Natural killer cell (primary cell): ENCODE measurements around the gene DUSP15. TPM values are rescaled to one million over a fixed set of nuclear protein-coding genes. Genes with fewer than 3 reads are reported as not detected.

Source experiments
- ATAC-seq, 3 donors: fragments of 150-1000 bp in 2 of 3; fragments of 200-7000 bp in 1 of 3; cut with Tn5 transposase; 1 replicate in 1 of 3; 2 replicates in 2 of 3; pipeline ENCODE4 v1.10.0; 2021; ENCODE audit warnings: mild to moderate bottlenecking in 2 of 3, moderate library complexity in 2 of 3
- DNase-seq, 2 donors: peaks; one replicate each; pipeline versions ENCODE4 v3.0.0 to v3.0.0-alpha.2; 2013 to 2021; ENCODE audit warnings: mixed read lengths in 1 of 2
- H3K27ac ChIP-seq: one replicate; pipeline ENCODE4 v1.5.1; 2013; ENCODE audit warnings: mild to moderate bottlenecking, low read length
- H3K27me3 ChIP-seq: one replicate; pipeline ENCODE4 v1.6.1; 2013; ENCODE audit warnings: low read length; ENCODE audit not compliant: control insufficient read depth, insufficient read depth
- H3K36me3 ChIP-seq: one replicate; pipeline ENCODE4 v1.6.1; 2013; ENCODE audit warnings: low read length; ENCODE audit not compliant: control insufficient read depth, insufficient read depth
- H3K4me1 ChIP-seq: one replicate; pipeline ENCODE4 v1.6.1; 2013; ENCODE audit warnings: low read length; ENCODE audit not compliant: control insufficient read depth, insufficient read depth
- H3K4me3 ChIP-seq: one replicate; pipeline ENCODE4 v1.5.1; 2013; ENCODE audit warnings: low read length
- H3K9me3 ChIP-seq: one replicate; pipeline ENCODE4 v1.6.1; 2013; ENCODE audit warnings: low read length; ENCODE audit not compliant: control insufficient read depth, insufficient read depth
- H3K27ac Mint-ChIP-seq, 2 donors: one replicate each; pipeline ENCODE4 v1.8.0; 2022; ENCODE audit warnings: mild to moderate bottlenecking in 2 of 2, mixed read lengths in 2 of 2, moderate library complexity in 1 of 2
- H3K27me3 Mint-ChIP-seq, 2 donors: one replicate each; pipeline ENCODE4 v1.8.0; 2022; ENCODE audit warnings: low read depth in 2 of 2, mixed read lengths in 2 of 2
- H3K36me3 Mint-ChIP-seq: one replicate; pipeline ENCODE4 v1.8.0; 2022; ENCODE audit warnings: mixed read lengths
- H3K4me1 Mint-ChIP-seq, 2 donors: one replicate each; pipeline ENCODE4 v1.8.0; 2022; ENCODE audit warnings: mixed read lengths in 2 of 2
- H3K4me3 Mint-ChIP-seq: one replicate; pipeline ENCODE4 v1.8.0; 2022; ENCODE audit warnings: mild to moderate bottlenecking, moderate library complexity, mixed read lengths
- H3K9me3 Mint-ChIP-seq, 2 donors: one replicate each; pipeline ENCODE4 v1.8.0; 2022; ENCODE audit warnings: mixed read lengths in 2 of 2
- CTCF ChIP-seq: fragments of 200-600 bp; IDR thresholded peaks from one replicate; pipeline ENCODE4 v1.8.0; 2022; ENCODE audit warnings: antibody characterized with exemption
- WGBS: methylation state at CpG from one replicate; pipeline ENCODE4 v1.1.7; 2013; ENCODE audit warnings: missing lambda C conversion rate; ENCODE audit not compliant: insufficient coverage; 5-methylcytosine and 5-hydroxymethylcytosine counted together
- intact Hi-C: fragments of 100-400 bp; cut with micrococcal nuclease; formaldehyde crosslinking; loops from one replicate; pipeline ENCODE4 v1.14.2; 2022
- total RNA-seq, 4 donors: library from RNA; stranded (reverse); fragments of 120-200 nt in 1 of 4; gene quantifications; one replicate each; pipeline versions ENCODE4 v1.2.3 to v1.2.4, GENCODE V29; 2013 to 2022

Gene DUSP15
- total RNA-seq, 3 donors from 2014 or later (not counting 1 experiment from before 2014, with no cell fraction given): not detected

- no peaks in the 10 kb centered on the region for H3K36me3 Mint-ChIP-seq
- no peaks in the 10 kb centered on the region for H3K36me3 ChIP-seq
- no peak for TF ChIP-seq CTCF
- peaks cover 0 to 6% of the 10 kb centered on the region in 2 donors for H3K4me1 Mint-ChIP-seq
- DNase-seq: no peak
- H3K4me3 ChIP-seq: no peak overlapping the region
- H3K4me3 Mint-ChIP-seq: no peak overlapping the region
- peaks cover 0 to 4% of the 10 kb centered on the region in 2 donors for H3K27me3 Mint-ChIP-seq
- peaks cover 7% of the 10 kb centered on the region for H3K4me1 ChIP-seq
- 94% methylated on average over 4 of the region's 4 CpGs for WGBS
- H3K27ac Mint-ChIP-seq: no peak overlapping the region
- H3K27me3 ChIP-seq: no peaks in the 10 kb centered on the region
- H3K9me3 ChIP-seq: no peaks in the 10 kb centered on the region
- no peaks in the 10 kb centered on the region for H3K9me3 Mint-ChIP-seq
- intact Hi-C loops: loop anchor here (5.0 kb wide), 1 partner anchor 828 kb away; no protein-coding TSS in a partner anchor
- H3K27ac ChIP-seq: no peak overlapping the region
- no peak for ATAC-seq
Measured at GRCh38 chr20:31824125-31824485, 46.2 kb downstream of the DUSP15 start.

DNA sequence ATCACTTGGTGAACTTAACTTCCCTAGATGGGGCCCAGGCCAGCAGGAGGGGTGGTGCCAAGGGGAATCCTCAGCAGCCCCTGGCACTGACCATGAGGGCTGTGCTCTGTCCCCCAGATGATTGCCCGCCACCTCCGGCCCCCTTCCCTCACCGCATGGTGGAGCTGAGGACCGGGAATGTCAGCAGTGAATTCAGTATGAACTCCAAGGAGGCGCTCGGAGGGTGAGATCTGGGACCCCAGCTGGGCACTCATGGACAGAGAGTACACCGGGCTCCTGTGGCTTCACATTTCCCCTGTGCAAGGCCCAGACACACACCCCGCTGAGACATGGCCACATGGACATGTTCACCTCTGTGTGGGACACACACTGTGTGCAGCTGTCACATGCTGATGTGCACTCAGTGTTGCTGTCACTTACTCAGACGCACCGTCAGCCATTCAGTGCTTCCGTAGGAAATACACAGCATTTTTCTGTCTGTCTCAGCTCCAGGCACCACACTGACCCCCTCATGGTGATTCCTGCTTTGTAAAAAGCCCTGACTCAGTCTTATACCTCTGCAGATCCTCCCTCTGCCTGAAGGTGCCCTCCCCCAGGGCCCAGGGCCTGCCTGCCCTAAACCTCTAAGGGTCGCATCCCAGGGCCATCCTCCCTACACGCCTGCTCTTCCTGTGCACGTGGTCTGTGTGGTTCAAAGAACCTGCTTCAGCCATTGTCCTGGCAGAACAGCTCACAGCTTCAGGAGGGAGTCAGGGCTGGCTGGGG is 46.8 kb downstream of the DUSP15 start:
- Histone ChIP-seq H3K36me3 (no peaks in the 10 kb centered on the region), H3K27ac (no peak overlapping the region), H3K4me3 (no peak overlapping the region), H3K27me3 (no peaks in the 10 kb centered on the region), H3K4me1 (peaks cover 7% of the 10 kb centered on the region), H3K9me3 (no peaks in the 10 kb centered on the region)
- no peak for DNase-seq
- ATAC-seq: no peak
- H3K27me3 Mint-ChIP-seq: peaks cover 0 to 4% of the 10 kb centered on the region in 2 donors
- TF ChIP-seq CTCF: no peak
- H3K27ac Mint-ChIP-seq: no peak overlapping the region
- intact Hi-C loops: loop anchor here (5.0 kb wide), 1 partner anchor 829 kb away; no protein-coding TSS in a partner anchor
- H3K9me3 Mint-ChIP-seq: no peaks in the 10 kb centered on the region
- 73% methylated on average over 14 of the region's 14 CpGs for WGBS
- peaks cover 0 to 6% of the 10 kb centered on the region in 2 donors for H3K4me1 Mint-ChIP-seq
- H3K36me3 Mint-ChIP-seq: no peaks in the 10 kb centered on the region
- H3K4me3 Mint-ChIP-seq: no peak overlapping the region

- peak; percentile 83 to 98 (median 97) for ATAC-seq
- H3K9me3 ChIP-seq: no peaks in the 10 kb centered on the region
- H3K36me3 Mint-ChIP-seq: no peaks in the 10 kb centered on the region
- peaks cover 0 to 6% of the 10 kb centered on the region in 2 donors for H3K4me1 Mint-ChIP-seq
- H3K4me3 Mint-ChIP-seq: no peak overlapping the region
- H3K27ac Mint-ChIP-seq: no peak overlapping the region
- H3K36me3 ChIP-seq: no peaks in the 10 kb centered on the region
- H3K9me3 Mint-ChIP-seq: no peaks in the 10 kb centered on the region
- H3K4me1 ChIP-seq: peaks cover 7% of the 10 kb centered on the region
- no peak overlapping the region for H3K27ac ChIP-seq
- no peak overlapping the region for H3K4me3 ChIP-seq
- TF ChIP-seq CTCF: peak; percentile 99
- WGBS: 9% methylated on average over 24 of the region's 29 CpGs
- peaks cover 0 to 4% of the 10 kb centered on the region in 2 donors for H3K27me3 Mint-ChIP-seq
- no peaks in the 10 kb centered on the region for H3K27me3 ChIP-seq
- intact Hi-C loops: loop anchor here (1.0 to 5.0 kb wide), 4 partner anchors 24 to 830 kb away; no protein-coding TSS in a partner anchor
- peak; percentile 79 to 86 for DNase-seq
Measured at GRCh38 chr20:31822421-31823330, 47.7 kb downstream of the DUSP15 start.
